Muscle of leg (tissue), 11 donors: ENCODE measurements around the gene RASSF8. TPM values are rescaled to one million over a fixed set of nuclear protein-coding genes. Genes with fewer than 3 reads are reported as not detected.

Experiments
- DNase-seq: peaks from one replicate; pipeline ENCODE4 v3.0.0; 2013
- H3K27ac ChIP-seq: one replicate; pipeline ENCODE4 v1.5.1; 2013; ENCODE audit warnings: mild to moderate bottlenecking, low read length, control low read depth
- H3K27me3 ChIP-seq: one replicate; pipeline ENCODE4 v1.6.1; 2013; ENCODE audit warnings: low read length; ENCODE audit not compliant: control insufficient read depth, insufficient read depth
- H3K36me3 ChIP-seq: one replicate; pipeline ENCODE4 v1.6.1; 2013; ENCODE audit warnings: low read length; ENCODE audit not compliant: control insufficient read depth, insufficient read depth
- H3K4me1 ChIP-seq: one replicate; pipeline ENCODE4 v1.6.1; 2013; ENCODE audit warnings: low read length; ENCODE audit not compliant: control insufficient read depth, insufficient read depth
- H3K4me3 ChIP-seq: one replicate; pipeline ENCODE4 v1.5.1; 2013; ENCODE audit warnings: low read length, control low read depth
- H3K9me3 ChIP-seq: replicated peaks from 2 replicates; pipeline ENCODE4 v1.6.1; 2013; ENCODE audit warnings: low read depth, low read length; ENCODE audit not compliant: control insufficient read depth
- WGBS: methylation state at CpG from one replicate; pipeline ENCODE4 v1.1.5; 2013; ENCODE audit warnings: missing lambda C conversion rate; ENCODE audit not compliant: insufficient coverage; 5-methylcytosine and 5-hydroxymethylcytosine counted together
- polyA plus RNA-seq, 8 donors: library from polyadenylated mRNA; unstranded; fragments of 120-200 nt; gene quantifications; one replicate each; pipeline versions ENCODE4 v1.2.1 to v1.2.3, GENCODE V29; 2013; ENCODE audit warnings: inconsistent platforms in 1 of 8, low replicate concordance in 1 of 8; ENCODE audit not compliant: insufficient read length in 8 of 8, insufficient read depth in 1 of 8
- total RNA-seq: library from RNA; stranded (reverse); fragments of 120-200 nt; gene quantifications from one replicate; pipeline ENCODE4 v1.2.4, GENCODE V29; 2013

RASSF8 gene
- total and polyA plus RNA-seq, 9 donors = 11.8 to 42.6 (median 29.0) TPM

DNA sequence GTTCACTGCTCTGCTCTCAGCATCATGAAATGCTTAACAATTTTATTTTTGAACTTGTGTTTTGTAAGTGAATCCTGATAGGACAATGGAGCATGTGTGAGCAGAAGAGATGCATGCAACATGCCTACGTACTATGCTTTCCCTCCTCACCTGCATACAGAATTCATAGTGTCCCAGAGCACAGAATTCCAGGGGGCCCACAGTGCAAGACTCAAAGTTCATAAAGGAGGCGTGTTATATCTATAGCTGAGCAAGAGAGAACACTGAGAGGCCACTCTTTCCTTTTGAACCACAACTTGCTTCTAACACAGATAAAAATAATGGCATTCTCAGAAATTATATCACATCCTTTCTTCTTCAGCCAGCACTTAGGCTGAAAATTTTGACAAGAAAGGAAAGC is 137.6 kb downstream of the RASSF8 start:
- H3K27ac ChIP-seq = no peak overlapping the region
- no peak for DNase-seq
- H3K4me3 ChIP-seq = no peak overlapping the region
- H3K27me3 ChIP-seq = no peaks in the 10 kb centered on the region
- 50% methylated on average over 1 of the region's 2 CpGs for WGBS
- H3K4me1 ChIP-seq = no peaks in the 10 kb centered on the region
- no peaks in the 10 kb centered on the region for H3K9me3 ChIP-seq
- H3K36me3 ChIP-seq = no peaks in the 10 kb centered on the region

DNA sequence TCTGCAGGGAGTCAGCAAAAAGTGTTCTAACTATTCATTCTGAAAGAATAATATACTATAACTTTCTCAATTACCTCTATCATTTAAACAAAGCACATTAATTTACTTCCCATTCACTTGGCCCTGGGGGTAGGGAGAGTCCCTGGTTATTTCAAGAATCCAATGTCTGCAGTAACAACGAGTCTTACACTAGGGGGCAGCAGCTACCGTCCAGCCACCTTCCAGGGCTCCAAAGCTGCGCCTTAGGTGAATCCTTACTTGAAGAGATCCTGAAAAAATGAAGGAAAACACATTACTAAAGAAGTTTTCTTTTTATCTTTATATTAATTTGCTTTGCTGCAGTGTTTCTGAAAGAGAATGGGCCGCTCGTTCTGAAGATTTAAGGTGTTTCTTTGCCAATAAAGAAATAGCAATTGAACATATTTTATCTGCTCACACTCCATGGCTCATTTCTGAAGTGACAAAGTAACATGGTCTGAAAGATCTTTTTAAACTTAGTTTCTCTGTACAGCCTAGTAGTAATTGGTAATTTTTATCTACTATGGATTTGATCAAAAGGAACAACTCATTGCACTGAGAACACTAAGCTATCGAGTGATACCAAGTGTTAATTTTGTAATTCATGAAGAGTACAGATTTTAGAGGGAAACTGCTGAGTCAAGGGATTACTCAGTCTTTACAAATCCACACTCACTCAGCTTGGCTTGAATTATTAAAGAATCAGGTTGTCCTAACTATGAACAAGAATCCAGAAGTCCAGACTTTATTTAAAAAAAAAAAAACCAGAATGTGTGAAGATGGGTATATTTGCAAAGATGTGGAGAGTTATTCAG is 138.8 kb downstream of the RASSF8 start:
- no CpG with 5 or more reads among the region's 6 CpGs for WGBS
- H3K4me1 ChIP-seq = no peaks in the 10 kb centered on the region
- H3K4me3 ChIP-seq = no peak overlapping the region
- H3K27me3 ChIP-seq = no peaks in the 10 kb centered on the region
- no peaks in the 10 kb centered on the region for H3K9me3 ChIP-seq
- DNase-seq = peak; percentile 82
- no peak overlapping the region for H3K27ac ChIP-seq
- H3K36me3 ChIP-seq = no peaks in the 10 kb centered on the region

DNA sequence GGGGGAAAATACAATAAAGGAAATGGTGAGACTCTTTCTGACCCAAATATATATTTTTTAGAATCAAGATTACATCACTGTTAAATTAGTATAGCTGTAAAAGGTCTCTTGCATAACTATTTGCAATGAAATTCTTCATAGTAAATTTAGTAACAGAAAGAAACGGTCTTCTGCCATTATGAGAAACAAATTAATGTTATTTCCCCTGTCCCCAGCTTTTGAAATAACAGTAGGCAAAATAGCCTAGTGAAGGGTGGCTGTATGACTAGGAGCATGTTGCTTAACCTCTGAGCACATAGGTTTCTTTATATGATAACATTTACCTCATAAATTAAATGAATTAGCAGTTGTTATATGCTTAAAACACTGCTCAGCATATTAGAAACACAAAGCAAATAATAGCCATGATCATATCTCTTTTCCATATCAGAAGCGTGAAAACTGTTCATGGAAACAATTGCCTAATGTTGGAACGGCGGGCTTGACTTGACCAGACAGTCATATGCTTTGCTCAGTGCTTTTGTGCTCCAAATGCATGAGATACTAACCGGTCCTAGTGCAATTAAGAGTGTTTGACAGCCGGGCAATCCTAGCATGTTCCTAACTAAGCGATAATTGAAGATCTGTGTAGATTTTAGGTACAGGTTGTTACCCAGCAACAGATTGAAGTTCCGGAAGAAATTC is 142.3 kb downstream of the RASSF8 start:
- no peak for DNase-seq
- no peaks in the 10 kb centered on the region for H3K27me3 ChIP-seq
- H3K9me3 ChIP-seq = no peaks in the 10 kb centered on the region
- peaks cover 2% of the 10 kb centered on the region for H3K4me1 ChIP-seq
- H3K36me3 ChIP-seq = no peaks in the 10 kb centered on the region
- H3K4me3 ChIP-seq = no peak overlapping the region
- 81% methylated on average over 3 of the region's 8 CpGs for WGBS
- H3K27ac ChIP-seq = no peak overlapping the region

DNA sequence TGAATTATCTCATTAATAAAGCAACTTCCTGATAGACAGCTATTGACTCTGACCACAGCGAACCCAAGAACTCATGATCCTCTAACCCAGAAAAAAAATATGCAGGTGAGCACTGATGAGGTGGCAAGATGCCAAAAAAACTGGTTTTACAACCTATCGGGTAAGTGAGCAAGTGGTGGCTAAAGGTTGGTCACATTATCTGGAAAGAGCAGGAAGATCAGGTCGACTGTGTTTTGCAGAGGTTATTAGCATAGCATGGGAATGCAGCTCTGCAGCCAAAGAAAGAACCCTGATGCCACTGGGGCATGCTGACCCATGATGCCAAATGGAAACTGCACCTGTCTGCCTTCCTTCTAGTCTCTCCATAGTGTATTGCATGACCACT is 142.9 kb downstream of the RASSF8 start:
- Histone ChIP-seq H3K9me3 (no peaks in the 10 kb centered on the region), H3K4me3 (no peak overlapping the region), H3K4me1 (peaks cover 3% of the 10 kb centered on the region), H3K27ac (no peak overlapping the region), H3K27me3 (no peaks in the 10 kb centered on the region), H3K36me3 (no peaks in the 10 kb centered on the region)
- no peak for DNase-seq
- WGBS = 89% methylated on average over 1 of the region's 3 CpGs

DNA sequence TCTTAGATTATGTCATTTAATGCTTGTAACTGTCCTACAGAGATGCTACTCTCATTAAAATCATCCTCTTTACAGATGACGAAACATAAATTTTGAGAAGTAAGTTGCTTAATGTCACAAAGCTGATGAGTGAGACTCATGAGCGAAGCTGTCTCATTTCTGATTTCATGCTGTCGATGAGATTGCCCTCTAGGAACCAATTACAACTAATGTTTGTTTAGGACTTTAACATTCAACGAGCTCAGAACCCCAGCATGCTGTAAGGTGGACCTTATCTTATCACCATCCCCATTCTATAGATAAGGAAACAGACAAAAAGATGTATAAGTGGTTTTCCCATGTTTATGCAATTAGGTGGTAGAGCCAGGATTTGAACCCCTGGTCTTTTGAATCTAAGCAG is 143.3 kb downstream of the RASSF8 start:
- Histone ChIP-seq H3K4me3 (no peak overlapping the region), H3K27ac (no peak overlapping the region), H3K27me3 (no peaks in the 10 kb centered on the region), H3K9me3 (no peaks in the 10 kb centered on the region), H3K4me1 (peaks cover 6% of the 10 kb centered on the region), H3K36me3 (no peaks in the 10 kb centered on the region)
- DNase-seq = no peak
- no CpG with 5 or more reads among the region's 4 CpGs for WGBS

DNA sequence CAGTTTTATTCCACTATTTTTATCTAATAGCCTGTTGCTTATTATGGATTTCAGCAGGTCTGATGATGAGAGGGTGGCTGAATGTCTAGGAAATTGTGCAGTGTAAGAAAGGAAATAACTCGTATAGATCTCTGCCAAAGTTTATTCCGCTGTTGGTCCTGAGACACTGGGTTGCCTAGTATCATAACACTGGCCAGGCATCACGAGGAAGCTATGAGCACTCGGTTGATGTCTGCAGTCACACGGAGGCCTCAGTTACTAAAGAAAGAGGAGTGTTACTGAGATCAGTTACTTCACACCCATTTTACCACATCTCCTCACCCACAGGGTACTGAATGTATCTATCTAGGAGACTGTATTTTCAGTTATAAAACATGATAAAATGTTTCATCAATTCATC is 144.5 kb downstream of the RASSF8 start:
- no peaks in the 10 kb centered on the region for H3K27me3 ChIP-seq
- WGBS = 48% methylated on average over 2 of the region's 5 CpGs
- H3K4me3 ChIP-seq = no peak overlapping the region
- no peaks in the 10 kb centered on the region for H3K36me3 ChIP-seq
- peak overlapping the region; percentile 53 for H3K27ac ChIP-seq
- H3K4me1 ChIP-seq = peaks cover 6% of the 10 kb centered on the region
- no peaks in the 10 kb centered on the region for H3K9me3 ChIP-seq
- DNase-seq = peak; percentile 91

DNA sequence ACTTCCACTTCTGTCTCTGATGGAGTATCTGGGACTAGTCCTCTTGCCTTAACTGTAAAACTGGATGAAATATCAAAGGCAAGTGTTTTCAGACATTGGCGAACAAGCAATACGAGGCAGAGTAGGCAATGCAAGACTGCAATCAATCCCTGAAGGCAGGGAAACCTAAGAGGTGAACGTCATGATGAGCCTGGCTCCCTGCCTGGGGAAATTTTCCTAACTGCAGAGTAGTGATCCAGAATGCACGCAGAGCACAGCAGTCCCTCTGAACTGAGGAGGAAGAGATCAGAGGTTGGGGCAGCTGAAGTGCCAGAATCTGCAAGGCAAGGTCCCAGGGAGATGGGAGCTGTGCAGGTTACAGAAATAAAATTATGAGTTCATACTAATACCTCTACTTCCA is 147.9 kb downstream of the RASSF8 start:
- 23% methylated on average over 4 of the region's 4 CpGs for whole genome bisulfite sequencing

DNA sequence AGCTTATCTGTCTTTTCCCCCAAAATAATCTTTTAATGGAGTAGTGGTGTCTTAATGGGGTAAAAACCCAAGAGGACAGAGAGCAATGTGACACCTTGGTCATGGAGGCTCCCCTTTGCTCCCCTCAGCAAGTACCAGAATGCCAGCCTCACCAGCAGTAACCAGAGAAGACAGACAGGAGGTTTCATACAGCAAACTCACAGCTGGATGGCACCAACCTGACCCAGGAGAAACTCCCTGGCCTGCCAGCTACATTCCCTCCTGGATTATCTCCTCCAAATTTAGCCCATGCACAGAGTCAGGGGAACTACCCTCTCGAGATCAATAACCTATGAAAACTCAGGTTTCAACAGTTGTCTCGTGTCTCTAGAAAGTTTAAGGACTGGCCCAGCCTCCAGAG is 150.4 kb downstream of the RASSF8 start:
- no peaks in the 10 kb centered on the region for H3K9me3 ChIP-seq
- H3K4me3 ChIP-seq = no peak overlapping the region
- peak; percentile 52 for DNase-seq
- H3K27ac ChIP-seq = peak overlapping the region; percentile 82
- no CpG with 5 or more reads among the region's 2 CpGs for WGBS
- peaks cover 38% of the 10 kb centered on the region for H3K4me1 ChIP-seq
- no peaks in the 10 kb centered on the region for H3K36me3 ChIP-seq
- H3K27me3 ChIP-seq = no peaks in the 10 kb centered on the region

More for the DNA sequence above, 147.9 kb downstream of the RASSF8 start:
- H3K4me1 ChIP-seq = peaks cover 24% of the 10 kb centered on the region
- peak; percentile 64 for DNase-seq
- H3K27me3 ChIP-seq = no peaks in the 10 kb centered on the region
- H3K9me3 ChIP-seq = no peaks in the 10 kb centered on the region
- no peak overlapping the region for H3K27ac ChIP-seq
- no peak overlapping the region for H3K4me3 ChIP-seq
- no peaks in the 10 kb centered on the region for H3K36me3 ChIP-seq

DNA sequence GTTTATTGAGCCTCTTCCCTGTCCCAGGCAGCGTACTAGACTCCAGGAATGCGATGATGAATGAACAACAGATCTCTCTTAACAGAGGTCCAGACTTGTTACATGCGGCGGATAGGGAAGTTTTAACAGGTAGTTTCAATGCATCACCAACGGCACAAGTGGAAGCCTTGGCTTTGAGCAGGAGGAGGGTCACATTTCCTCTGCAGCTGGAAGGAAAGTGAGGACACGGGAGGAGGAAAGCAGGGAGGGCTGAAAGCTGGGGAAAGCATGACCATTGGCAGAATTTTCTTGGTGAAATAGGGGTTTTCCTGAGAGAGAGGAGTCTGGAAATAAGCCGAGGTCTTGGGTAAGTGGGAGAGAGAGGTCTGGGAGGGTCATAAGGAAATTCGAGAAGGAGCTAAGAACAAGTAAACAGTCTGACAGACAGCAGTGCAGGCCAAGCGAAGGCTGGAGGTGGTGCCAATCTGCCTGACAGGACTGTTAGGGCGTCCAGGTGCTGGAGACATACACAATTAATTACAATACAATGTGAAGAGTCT is 150.9 kb downstream of the RASSF8 start:
- no peak overlapping the region for H3K4me3 ChIP-seq
- WGBS = 22% methylated on average over 6 of the region's 10 CpGs

DNA sequence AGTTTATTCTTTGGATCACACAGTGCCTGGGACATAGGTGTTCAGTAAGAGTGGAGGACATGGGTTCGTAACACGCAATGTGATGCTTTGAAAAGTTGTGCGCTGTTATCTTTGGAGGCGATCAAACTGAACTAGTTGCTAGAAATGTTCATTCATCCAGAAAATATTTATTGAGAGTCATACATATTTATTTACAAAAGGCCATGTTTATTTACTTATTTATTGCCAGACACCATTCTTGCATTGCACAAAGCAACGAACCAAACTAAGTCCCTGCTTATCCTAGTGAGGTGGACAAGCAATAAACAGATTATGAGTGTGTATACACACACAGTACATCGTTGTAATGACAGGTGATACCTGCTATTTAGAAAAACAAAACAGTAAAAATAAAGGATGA is 153.8 kb downstream of the RASSF8 start:
- Histone ChIP-seq H3K4me3 (no peak overlapping the region), H3K27ac (no peak overlapping the region), H3K4me1 (peaks cover 46% of the 10 kb centered on the region), H3K36me3 (no peaks in the 10 kb centered on the region), H3K9me3 (no peaks in the 10 kb centered on the region), H3K27me3 (no peaks in the 10 kb centered on the region)
- WGBS = no CpG with 5 or more reads among the region's 6 CpGs
- no peak for DNase-seq

More for the DNA sequence above, 150.9 kb downstream of the RASSF8 start:
- Histone ChIP-seq H3K27ac (peak overlapping the region; percentile 82), H3K36me3 (no peaks in the 10 kb centered on the region), H3K9me3 (no peaks in the 10 kb centered on the region), H3K4me1 (peaks cover 39% of the 10 kb centered on the region), H3K27me3 (no peaks in the 10 kb centered on the region)
- DNase-seq = peak; percentile 87
